ENCODE measurements around the gene AMDHD2. TPM values are rescaled to one million over a fixed set of nuclear protein-coding genes. Genes with fewer than 3 reads are reported as not detected.

AMDHD2 gene
- total and polyA plus RNA-seq, 2 of the 13 experiments (the other 11 are each of a cell fraction or from before 2014, with no cell fraction given), result 33.5 to 39.1 TPM

- peak; percentile 38; the same call in 1 of the 2 replicates for TF ChIP-seq ZGPAT (CRISPR knock-in tag; IDR thresholded peaks at IDR 0.05)
- TF ChIP-seq ZNF646 (CRISPR knock-in tag; IDR thresholded peaks at IDR 0.05), result no peak
- no peak for TF ChIP-seq NCOR1 (IDR thresholded peaks at IDR 0.05; ENCODE audit: borderline replicate concordance, low read length)
- TF ChIP-seq IKZF4 (CRISPR knock-in tag; IDR thresholded peaks at IDR 0.05; ENCODE audit: borderline replicate concordance, low read depth, not compliant biosample characterization), result peak; percentile 25
- peak; percentile 10; the same call in 1 of the 2 replicates for TF ChIP-seq MED1 (CRISPR knock-in tag; IDR thresholded peaks at IDR 0.05)
- TF ChIP-seq AKAP8 (CRISPR knock-in tag; IDR thresholded peaks at IDR 0.05), result no peak
- TF ChIP-seq GATA4 (IDR thresholded peaks at IDR 0.05; ENCODE audit: borderline replicate concordance, low read depth), result no peak
- no peak for TF ChIP-seq KLF12 (CRISPR knock-in tag; IDR thresholded peaks at IDR 0.05; ENCODE audit: borderline replicate concordance)
- TF ChIP-seq JUN (CRISPR knock-in tag; IDR thresholded peaks at IDR 0.05), result no peak
- TF ChIP-seq MED8 (CRISPR knock-in tag; IDR thresholded peaks at IDR 0.05; ENCODE audit: insufficient replicate concordance), result peak; percentile 37
- TF ChIP-seq MAFK (conservative IDR thresholded peaks at IDR 0.05 in 1 of 2, IDR thresholded peaks at IDR 0.05 in 1 of 2; ENCODE audit: low read length in 2 of 2), result no peak
- no peak for TF ChIP-seq YY1 (IDR thresholded peaks at IDR 0.05; ENCODE audit: insufficient read depth, insufficient replicate concordance, low read depth, low read length)
- TF ChIP-seq RELA (CRISPR knock-in tag; IDR thresholded peaks at IDR 0.05), result no peak
- peak; percentile 85; the same call in 1 of the 2 replicates for TF ChIP-seq HOXA9 (CRISPR knock-in tag; IDR thresholded peaks at IDR 0.05; ENCODE audit: borderline replicate concordance)
- TF ChIP-seq, protein P1, sequence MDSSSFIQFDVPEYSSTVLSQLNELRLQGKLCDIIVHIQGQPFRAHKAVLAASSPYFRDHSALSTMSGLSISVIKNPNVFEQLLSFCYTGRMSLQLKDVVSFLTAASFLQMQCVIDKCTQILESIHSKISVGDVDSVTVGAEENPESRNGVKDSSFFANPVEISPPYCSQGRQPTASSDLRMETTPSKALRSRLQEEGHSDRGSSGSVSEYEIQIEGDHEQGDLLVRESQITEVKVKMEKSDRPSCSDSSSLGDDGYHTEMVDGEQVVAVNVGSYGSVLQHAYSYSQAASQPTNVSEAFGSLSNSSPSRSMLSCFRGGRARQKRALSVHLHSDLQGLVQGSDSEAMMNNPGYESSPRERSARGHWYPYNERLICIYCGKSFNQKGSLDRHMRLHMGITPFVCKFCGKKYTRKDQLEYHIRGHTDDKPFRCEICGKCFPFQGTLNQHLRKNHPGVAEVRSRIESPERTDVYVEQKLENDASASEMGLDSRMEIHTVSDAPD (CRISPR knock-in tag; IDR thresholded peaks at IDR 0.05), result no peak
- TF ChIP-seq, protein P2, sequence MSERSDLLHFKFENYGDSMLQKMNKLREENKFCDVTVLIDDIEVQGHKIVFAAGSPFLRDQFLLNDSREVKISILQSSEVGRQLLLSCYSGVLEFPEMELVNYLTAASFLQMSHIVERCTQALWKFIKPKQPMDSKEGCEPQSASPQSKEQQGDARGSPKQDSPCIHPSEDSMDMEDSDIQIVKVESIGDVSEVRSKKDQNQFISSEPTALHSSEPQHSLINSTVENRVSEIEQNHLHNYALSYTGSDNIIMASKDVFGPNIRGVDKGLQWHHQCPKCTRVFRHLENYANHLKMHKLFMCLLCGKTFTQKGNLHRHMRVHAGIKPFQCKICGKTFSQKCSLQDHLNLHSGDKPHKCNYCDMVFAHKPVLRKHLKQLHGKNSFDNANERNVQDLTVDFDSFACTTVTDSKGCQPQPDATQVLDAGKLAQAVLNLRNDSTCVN (CRISPR knock-in tag; IDR thresholded peaks at IDR 0.05; ENCODE audit: borderline replicate concordance), result no peak
- no peak; the same call in 1 of the 2 replicates for TF ChIP-seq ZSCAN21 (CRISPR knock-in tag; IDR thresholded peaks at IDR 0.05; ENCODE audit: borderline replicate concordance)
Observed at GRCh38 chr16:2473999-2474876, 45.9 kb upstream of the AMDHD2 start (continued).
